UCSD-AML1 (cell line): ENCODE data around the gene GOSR1.
"Not testable (repeated sequence)": the region's sequence is repeated elsewhere in the genome, so short reads cannot be mapped to it uniquely, and the experiment has no call there.

Experiments used
- DNase-seq: peaks from one replicate; lab custom pipeline; 2025; ENCODE audit not compliant: unreplicated experiment; lab: John Stamatoyannopoulos, UW

Gene GOSR1

GRCh38 chr17:30503558-30503957, 26.4 kb downstream of the GOSR1 start:
- DNase-seq = no peak

- DNase-seq = no peak
Measured at GRCh38 chr17:30505868-30506417, 28.7 kb downstream of the GOSR1 start.

GRCh38 chr17:30506481-30506880, 29.3 kb downstream of the GOSR1 start:
- DNase-seq = no peak

- DNase-seq = no peak
Measured at GRCh38 chr17:30513346-30513745, 36.1 kb downstream of the GOSR1 start.

GRCh38 chr17:30514895-30515596, 37.8 kb downstream of the GOSR1 start:
- no peak for DNase-seq

- no peak for DNase-seq
Measured at GRCh38 chr17:30517786-30518185, 40.6 kb downstream of the GOSR1 start.

GRCh38 chr17:30519166-30519565, 42.0 kb downstream of the GOSR1 start:
- no peak for DNase-seq

- no peak for DNase-seq
Measured at GRCh38 chr17:30519707-30520106, 42.5 kb downstream of the GOSR1 start.

GRCh38 chr17:30520436-30520835, 43.2 kb downstream of the GOSR1 start:
- no peak for DNase-seq

- no peak for DNase-seq
Measured at GRCh38 chr17:30520882-30521281, 43.7 kb downstream of the GOSR1 start.

- no peak for DNase-seq
Measured at GRCh38 chr17:30521766-30522165, 44.6 kb downstream of the GOSR1 start.

- not testable (repeated sequence) for DNase-seq
Measured at GRCh38 chr17:30523236-30523635, 46.0 kb downstream of the GOSR1 start.

- DNase-seq = no peak
Measured at GRCh38 chr17:30524847-30525246, 47.6 kb downstream of the GOSR1 start.

- no peak for DNase-seq
Measured at GRCh38 chr17:30526401-30526800, 49.2 kb downstream of the GOSR1 start.

GRCh38 chr17:30528701-30529100, 51.5 kb downstream of the GOSR1 start:
- DNase-seq = not testable (repeated sequence)

GRCh38 chr17:30530346-30531025, 53.3 kb downstream of the GOSR1 start:
- DNase-seq = no peak

GRCh38 chr17:30532871-30533270, 55.7 kb downstream of the GOSR1 start:
- no peak for DNase-seq

GRCh38 chr17:30534298-30534697, 57.1 kb downstream of the GOSR1 start:
- DNase-seq = no peak

GRCh38 chr17:30534938-30535921, 58.0 kb downstream of the GOSR1 start:
- DNase-seq = no peak

- not testable (repeated sequence) for DNase-seq
Measured at GRCh38 chr17:30536846-30537245, 59.6 kb downstream of the GOSR1 start.

GRCh38 chr17:30537667-30538066, 60.5 kb downstream of the GOSR1 start:
- DNase-seq = not testable (repeated sequence)
